Smooth muscle cell (in vitro differentiated cells): Measurements from ENCODE around the gene CNTN1. TPM values are rescaled to one million over a fixed set of nuclear protein-coding genes. Genes with fewer than 3 reads are reported as not detected.

Source experiments
- DNase-seq: peaks from one replicate; lab custom pipeline; 2025; ENCODE audit not compliant: unreplicated experiment; lab: John Stamatoyannopoulos, UW
- H2AFZ ChIP-seq: fragments of 200-600 bp; sonication (generic); 2 replicates; pipeline ENCODE4 v1.6.0; 2016; ENCODE audit warnings: antibody characterized with exemption, low read depth, mild to moderate bottlenecking
- H3F3A ChIP-seq: fragments of 200-600 bp; sonication (generic); 2 replicates; pipeline ENCODE4 v1.6.0; 2017; ENCODE audit warnings: antibody characterized with exemption, low read depth
- H3K27ac ChIP-seq: fragments of 200-600 bp; sonication (generic); 2 replicates; pipeline ENCODE4 v1.5.1; 2016; ENCODE audit warnings: low read depth, mild to moderate bottlenecking
- H3K27me3 ChIP-seq: fragments of 200-600 bp; sonication (generic); 2 replicates; pipeline ENCODE4 v1.6.1; 2016; ENCODE audit warnings: low read depth, mild to moderate bottlenecking
- H3K36me3 ChIP-seq: fragments of 200-600 bp; sonication (generic); 2 replicates; pipeline ENCODE4 v1.5.1; 2016; ENCODE audit warnings: low read depth
- H3K4me1 ChIP-seq: fragments of 200-600 bp; sonication (generic); 2 replicates; pipeline ENCODE4 v1.5.1; 2016; ENCODE audit warnings: low read depth
- H3K4me2 ChIP-seq: fragments of 200-600 bp; sonication (generic); 2 replicates; pipeline ENCODE4 v1.6.0; 2016; ENCODE audit warnings: mild to moderate bottlenecking
- H3K4me3 ChIP-seq: fragments of 200-600 bp; sonication (generic); 2 replicates; pipeline ENCODE4 v1.5.1; 2016; ENCODE audit warnings: mild to moderate bottlenecking
- H3K79me2 ChIP-seq: fragments of 200-600 bp; sonication (generic); 2 replicates; pipeline ENCODE4 v1.6.0; 2016; ENCODE audit warnings: low read depth, mild to moderate bottlenecking
- H3K9ac ChIP-seq: fragments of 200-600 bp; sonication (generic); 2 replicates; pipeline ENCODE4 v1.6.0; 2016; ENCODE audit warnings: low read depth
- H3K9me3 ChIP-seq: fragments of 200-600 bp; sonication (generic); replicated peaks from 2 replicates; pipeline ENCODE4 v1.5.1; 2016; ENCODE audit warnings: low read depth
- H4K20me1 ChIP-seq: fragments of 200-600 bp; sonication (generic); 2 replicates; pipeline ENCODE4 v1.6.0; 2016; ENCODE audit warnings: low read depth
- CTCF ChIP-seq: fragments of 200-600 bp; sonication (generic); IDR thresholded peaks from 2 replicates; pipeline ENCODE4 v1.5.1; 2017; ENCODE audit warnings: borderline replicate concordance, mild to moderate bottlenecking, antibody characterized with exemption; ENCODE audit not compliant: insufficient read depth, poor library complexity, severe bottlenecking
- WGBS: methylation state at CpG from one replicate; pipeline ENCODE4 v1.1.7; 2016; ENCODE audit warnings: low lambda C conversion rate; 5-methylcytosine and 5-hydroxymethylcytosine counted together
- polyA plus RNA-seq: library from polyadenylated mRNA; unstranded; fragments of >200 nt; fragmentation: Nextera tagmentation; extraction: Ambion mirVana; gene quantifications from 2 replicates; pipeline ENCODE4 v1.2.1, GENCODE V29; 2016
- total RNA-seq: library from RNA; depleted of rRNA; stranded (reverse); fragments of >200 nt; gene quantifications from 2 replicates; pipeline ENCODE4 v1.2.3, GENCODE V29; 2014

CNTN1 gene
- total and polyA plus RNA-seq, 2 experiments from 2014 or later: 0.37 to 0.94 TPM

- no peak for DNase-seq
- Histone ChIP-seq H2AFZ (no peak overlapping the region), H3K9me3 (no peaks in the 10 kb centered on the region), H4K20me1 (no peaks in the 10 kb centered on the region), H3K27ac (no peak overlapping the region), H3K79me2 (no peaks in the 10 kb centered on the region), H3K27me3 (no peaks in the 10 kb centered on the region), H3K4me1 (no peaks in the 10 kb centered on the region), H3K4me3 (no peak overlapping the region), H3K9ac (no peak overlapping the region), H3K36me3 (no peaks in the 10 kb centered on the region), H3F3A (no peaks in the 10 kb centered on the region), H3K4me2 (no peak overlapping the region)
- TF ChIP-seq CTCF: no peak
- 81% methylated on average over 2 of the region's 2 CpGs for WGBS
Observed at GRCh38 chr12:41089438-41089837, 397.2 kb downstream of the CNTN1 start.

GRCh38 chr12:41092115-41092514 lies 399.9 kb downstream of the CNTN1 start:
- no peak overlapping the region for H3K4me3 ChIP-seq
- no peaks in the 10 kb centered on the region for H3K36me3 ChIP-seq
- H2AFZ ChIP-seq: no peak overlapping the region
- no peak for DNase-seq
- no peak overlapping the region for H3K9ac ChIP-seq
- H3K4me2 ChIP-seq: no peak overlapping the region
- no peaks in the 10 kb centered on the region for H3F3A ChIP-seq
- 84% methylated on average over 1 of the region's 1 CpG for WGBS
- H3K79me2 ChIP-seq: no peaks in the 10 kb centered on the region
- H3K27ac ChIP-seq: no peak overlapping the region
- H4K20me1 ChIP-seq: no peaks in the 10 kb centered on the region
- no peaks in the 10 kb centered on the region for H3K27me3 ChIP-seq
- TF ChIP-seq CTCF: no peak
- H3K9me3 ChIP-seq: no peaks in the 10 kb centered on the region
- H3K4me1 ChIP-seq: no peaks in the 10 kb centered on the region

GRCh38 chr12:41096797-41097196 lies 404.6 kb downstream of the CNTN1 start:
- no peaks in the 10 kb centered on the region for H3K36me3 ChIP-seq
- H3K4me2 ChIP-seq: no peak overlapping the region
- H3K4me3 ChIP-seq: no peak overlapping the region
- H3K9me3 ChIP-seq: no peaks in the 10 kb centered on the region
- H3K9ac ChIP-seq: no peak overlapping the region
- no peak overlapping the region for H2AFZ ChIP-seq
- no peak for TF ChIP-seq CTCF
- no peaks in the 10 kb centered on the region for H3K27me3 ChIP-seq
- H3K4me1 ChIP-seq: no peaks in the 10 kb centered on the region
- WGBS: 96% methylated on average over 1 of the region's 1 CpG
- no peaks in the 10 kb centered on the region for H3F3A ChIP-seq
- H3K27ac ChIP-seq: no peak overlapping the region
- DNase-seq: no peak
- no peaks in the 10 kb centered on the region for H4K20me1 ChIP-seq
- H3K79me2 ChIP-seq: no peaks in the 10 kb centered on the region

GRCh38 chr12:41100572-41100971 lies 408.3 kb downstream of the CNTN1 start:
- H3K79me2 ChIP-seq: no peaks in the 10 kb centered on the region
- no peak overlapping the region for H3K4me2 ChIP-seq
- no peak for TF ChIP-seq CTCF
- no peaks in the 10 kb centered on the region for H3K36me3 ChIP-seq
- no peaks in the 10 kb centered on the region for H4K20me1 ChIP-seq
- H2AFZ ChIP-seq: peak overlapping the region; percentile 79
- H3K27ac ChIP-seq: no peak overlapping the region
- 87% methylated on average over 1 of the region's 1 CpG for WGBS
- no peaks in the 10 kb centered on the region for H3F3A ChIP-seq
- no peak overlapping the region for H3K9ac ChIP-seq
- H3K4me3 ChIP-seq: no peak overlapping the region
- DNase-seq: no peak
- no peaks in the 10 kb centered on the region for H3K9me3 ChIP-seq
- H3K27me3 ChIP-seq: no peaks in the 10 kb centered on the region
- H3K4me1 ChIP-seq: no peaks in the 10 kb centered on the region
